Measurements from ENCODE around the gene CXCR5.

Gene CXCR5

GRCh38 chr11:118876286-118876685 lies 7.4 kb upstream of the CXCR5 start:
- DNase-seq (ENCODE audit: low spot score) = no peak

GRCh38 chr11:118877487-118878162 lies 6.1 kb upstream of the CXCR5 start:
- no peak for DNase-seq (ENCODE audit: low spot score)

GRCh38 chr11:118878163-118878563 lies 5.5 kb upstream of the CXCR5 start:
- no peak for DNase-seq (ENCODE audit: low spot score)

- no peak for DNase-seq (ENCODE audit: low spot score)
These were observed 2.5 kb upstream of the CXCR5 start for GRCh38 chr11:118881228-118881627.

- DNase-seq (ENCODE audit: low spot score) = no peak
These were observed 1.2 kb upstream of the CXCR5 start for GRCh38 chr11:118882491-118882890.

GRCh38 chr11:118883004-118883367 lies 706 bp upstream of the CXCR5 start:
- DNase-seq (ENCODE audit: low spot score) = no peak

- DNase-seq (ENCODE audit: low spot score) = no peak
These were observed 1.2 kb downstream of the CXCR5 start for GRCh38 chr11:118884875-118885274.

GRCh38 chr11:118885319-118885718 lies 1.6 kb downstream of the CXCR5 start:
- DNase-seq (ENCODE audit: low spot score) = no peak

GRCh38 chr11:118885831-118886565 lies 2.3 kb downstream of the CXCR5 start:
- DNase-seq (ENCODE audit: low spot score) = no peak

- no peak for DNase-seq (ENCODE audit: low spot score)
These were observed 3.0 kb downstream of the CXCR5 start for GRCh38 chr11:118886681-118887111.

GRCh38 chr11:118887206-118887605 lies 3.5 kb downstream of the CXCR5 start:
- DNase-seq (ENCODE audit: low spot score) = no peak

GRCh38 chr11:118888398-118888797 lies 4.7 kb downstream of the CXCR5 start:
- DNase-seq (ENCODE audit: low spot score) = no peak

- no peak for DNase-seq (ENCODE audit: low spot score)
These were observed 6.1 kb downstream of the CXCR5 start for GRCh38 chr11:118889797-118890196.

GRCh38 chr11:118892514-118892913 lies 8.8 kb downstream of the CXCR5 start:
- DNase-seq (ENCODE audit: low spot score) = no peak

GRCh38 chr11:118892964-118893363 lies 9.3 kb downstream of the CXCR5 start:
- no peak for DNase-seq (ENCODE audit: low spot score)

- no peak for DNase-seq (ENCODE audit: low spot score)
These were observed 10.0 kb downstream of the CXCR5 start for GRCh38 chr11:118893662-118894061.

GRCh38 chr11:118894192-118894591 lies 10.5 kb downstream of the CXCR5 start:
- DNase-seq (ENCODE audit: low spot score) = no peak

- DNase-seq (ENCODE audit: low spot score) = no peak
These were observed 11.7 kb downstream of the CXCR5 start for GRCh38 chr11:118895093-118896039.

GRCh38 chr11:118896472-118896913 lies 12.8 kb downstream of the CXCR5 start:
- DNase-seq (ENCODE audit: low spot score) = no peak

GRCh38 chr11:118896921-118897591 lies 13.4 kb downstream of the CXCR5 start:
- DNase-seq (ENCODE audit: low spot score) = no peak

GRCh38 chr11:118897721-118898310 lies 14.1 kb downstream of the CXCR5 start:
- no peak for DNase-seq (ENCODE audit: low spot score)

All from COLO829 (cell line).